HL-60 (cell line): ENCODE data around the gene NPR3.

Source experiments
- CTCF ChIP-seq: IDR thresholded peaks from one replicate; pipeline ENCODE4 v1.5.1; 2011; ENCODE audit warnings: low read length, control low read depth, inconsistent platforms; ENCODE audit not compliant: insufficient read depth
- GABPA ChIP-seq: IDR thresholded peaks from 2 replicates; pipeline ENCODE4 v1.6.1; 2012; ENCODE audit warnings: low read depth

GRCh38 chr5:32833127-32833526 is 122.0 kb downstream of the NPR3 start:
- no peak for TF ChIP-seq CTCF
- no peak for TF ChIP-seq GABPA
